Measurements from ENCODE around the gene CYP1B1. TPM values are rescaled to one million over a fixed set of nuclear protein-coding genes. Genes with fewer than 3 reads are reported as not detected.
"Not testable (repeated sequence)": the region's sequence is repeated elsewhere in the genome, so short reads cannot be mapped to it uniquely, and the experiment has no call there.

Gene CYP1B1
- total and polyA plus RNA-seq, 2 experiments from 2014 or later, result 0.06 TPM; not detected in 1

- Histone ChIP-seq H3K4me3 (no peak overlapping the region), H3K36me3 (no peaks in the 10 kb centered on the region), H3K9me3 (ENCODE audit: low read depth) (no peaks in the 10 kb centered on the region), H3K27me3 (no peaks in the 10 kb centered on the region), H3K27ac (no peak overlapping the region), H3K4me1 (ENCODE audit: low read depth) (no peaks in the 10 kb centered on the region)
- TF ChIP-seq CTCF (IDR thresholded peaks at IDR 0.05; ENCODE audit: low read depth, low read length), result no peak
- no peak for DNase-seq (ENCODE audit: low read depth in 1 of 2, low spot score in 1 of 2)
Measured at GRCh38 chr2:38113051-38113450, 37.1 kb upstream of the CYP1B1 start.

GRCh38 chr2:38111350-38111749 is 35.4 kb upstream of the CYP1B1 start:
- not testable (repeated sequence) for H3K4me1 ChIP-seq (ENCODE audit: low read depth); H3K27me3 ChIP-seq; H3K36me3 ChIP-seq; H3K27ac ChIP-seq; H3K9me3 ChIP-seq (ENCODE audit: low read depth); H3K4me3 ChIP-seq; DNase-seq (ENCODE audit: low read depth in 1 of 2, low spot score in 1 of 2)

DNA sequence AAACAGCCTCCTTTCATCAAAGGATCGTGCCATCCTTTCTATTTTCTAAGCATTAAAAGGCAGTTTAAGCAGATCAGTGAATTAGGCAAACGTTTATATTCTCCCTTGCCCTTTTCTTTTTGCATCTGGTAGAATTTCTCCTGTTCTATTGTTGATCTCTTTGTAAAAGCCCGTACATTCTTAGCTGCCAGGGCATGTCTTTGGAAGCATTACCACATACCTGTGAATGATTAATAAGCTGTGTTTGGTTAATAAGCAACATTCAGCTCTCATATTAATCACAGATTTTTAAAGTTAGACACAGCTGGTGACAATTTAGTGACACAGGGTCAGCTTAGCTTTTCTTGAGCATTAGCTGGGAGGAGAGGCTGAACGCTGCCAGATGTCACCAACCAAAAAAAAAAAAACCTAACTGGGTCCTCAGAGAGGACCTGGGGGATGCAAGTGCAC is 33.8 kb upstream of the CYP1B1 start:
- Histone ChIP-seq H3K27ac (no peak overlapping the region), H3K4me1 (ENCODE audit: low read depth) (peaks cover 8% of the 10 kb centered on the region), H3K9me3 (ENCODE audit: low read depth) (no peaks in the 10 kb centered on the region), H3K4me3 (no peak overlapping the region), H3K36me3 (no peaks in the 10 kb centered on the region), H3K27me3 (no peaks in the 10 kb centered on the region)
- DNase-seq (ENCODE audit: low read depth in 1 of 2, low spot score in 1 of 2), result no peak
- no peak for TF ChIP-seq CTCF (IDR thresholded peaks at IDR 0.05; ENCODE audit: low read depth, low read length)

- no peaks in the 10 kb centered on the region for H3K9me3 ChIP-seq (ENCODE audit: low read depth)
- no peak overlapping the region for H3K4me3 ChIP-seq
- no peak overlapping the region for H3K27ac ChIP-seq
- H3K36me3 ChIP-seq, result no peaks in the 10 kb centered on the region
- no peaks in the 10 kb centered on the region for H3K27me3 ChIP-seq
- no peak for TF ChIP-seq CTCF (IDR thresholded peaks at IDR 0.05; ENCODE audit: low read depth, low read length)
- no peak for DNase-seq (ENCODE audit: low read depth in 1 of 2, low spot score in 1 of 2)
- peaks cover 8% of the 10 kb centered on the region for H3K4me1 ChIP-seq (ENCODE audit: low read depth)
Measured at GRCh38 chr2:38108907-38109731, 33.2 kb upstream of the CYP1B1 start.

- Histone ChIP-seq H3K27me3 (no peaks in the 10 kb centered on the region), H3K4me1 (ENCODE audit: low read depth) (peaks cover 8% of the 10 kb centered on the region), H3K9me3 (ENCODE audit: low read depth) (no peaks in the 10 kb centered on the region), H3K4me3 (no peak overlapping the region), H3K27ac (no peak overlapping the region), H3K36me3 (no peaks in the 10 kb centered on the region)
- DNase-seq (ENCODE audit: low read depth in 1 of 2, low spot score in 1 of 2), result no peak
- no peak for TF ChIP-seq CTCF (IDR thresholded peaks at IDR 0.05; ENCODE audit: low read depth, low read length)
Measured at GRCh38 chr2:38107738-38108410, 31.9 kb upstream of the CYP1B1 start.

All from cardiac muscle cell (in vitro differentiated cells and primary cell).